HepG2 (cell line): ENCODE measurements around the gene MTHFD2L. TPM values are rescaled to one million over a fixed set of nuclear protein-coding genes. Genes with fewer than 3 reads are reported as not detected.

Experiments
- ATAC-seq: fragments of 200-7000 bp; cut with Tn5 transposase; 3 replicates; pipeline ENCODE4 v1.9.1; 2020; ENCODE audit warnings: mild to moderate bottlenecking, moderate library complexity
- BruUV-seq: library from RNA; stranded (reverse); fragments of 400-500 nt; replicated peaks from 2 replicates; lab custom pipeline; 2021; lab: Mats Ljungman, UMichigan
- CTCF ChIA-PET: fragments of 300-600 bp; formaldehyde crosslinking; extraction: SDS; loops from one replicate; lab custom pipeline; 2021; ENCODE audit warnings: low total read pairs, inconsistent platforms, low intra/inter-chr PET ratio; lab: Yijun Ruan, JAX
- POLR2A ChIA-PET: fragments of 350-600 bp; sonication (Branson Sonifier 250); formaldehyde crosslinking; loops from one replicate; lab custom pipeline; 2020; ENCODE audit warnings: antibody characterized with exemption, inconsistent platforms; lab: Yijun Ruan, JAX
- DNase-seq: peaks from one replicate; pipeline ENCODE4 v3.0.0-alpha.2; 2015; ENCODE audit warnings: low spot score
- FAIRE-seq: peaks from 3 replicates; lab custom pipeline; 2011; peaks lifted over from hg19 to GRCh38; lab: Jason Lieb, UNC
- H2AFZ ChIP-seq: one replicate; pipeline ENCODE4 v1.6.1; 2011; ENCODE audit warnings: low read length, inconsistent platforms
- H3K27ac ChIP-seq: fragments of 300-600 bp; 3 replicates; pipeline ENCODE4 v1.8.0; 2011; ENCODE audit warnings: mixed run types, mild to moderate bottlenecking, mixed read lengths, low read length, inconsistent platforms; ENCODE audit not compliant: insufficient read depth; ENCODE audit errors: extremely low read length
- H3K27me3 ChIP-seq, 2 experiments: fragments of 200-600 bp in 1 of 2; 2 replicates in 1 of 2; 3 replicates in 1 of 2; pipeline versions ENCODE4 v1.6.0 to v1.8.0; 2011; ENCODE audit warnings: low read length in 2 of 2, mild to moderate bottlenecking in 2 of 2, moderate library complexity in 2 of 2, inconsistent platforms in 1 of 2; ENCODE audit not compliant: insufficient read depth in 2 of 2, control insufficient read depth in 1 of 2
- H3K36me3 ChIP-seq, 2 experiments: fragments of 200-600 bp in 1 of 2; replicated peaks in 1 of 2; 2 replicates in 1 of 2; 3 replicates in 1 of 2; pipeline versions ENCODE4 v1.5.1 to v1.8.0; 2011; ENCODE audit warnings: low read length in 2 of 2, inconsistent platforms in 1 of 2; ENCODE audit not compliant: insufficient read depth in 2 of 2, control insufficient read depth in 1 of 2
- H3K4me1 ChIP-seq: 2 replicates; pipeline ENCODE4 v1.5.1; 2012; ENCODE audit warnings: low read length, inconsistent platforms; ENCODE audit not compliant: insufficient read depth
- H3K4me2 ChIP-seq: 2 replicates; pipeline ENCODE4 v1.6.0; 2011; ENCODE audit warnings: low read depth, low read length, inconsistent platforms
- H3K4me3 ChIP-seq, 3 experiments: fragments of 200-600 bp in 1 of 3; sonication (generic), shearing (Covaris generic) in 1 of 3; replicated peaks in 1 of 3; 2 replicates each; pipeline ENCODE4 v1.5.1; 2011 to 2016; ENCODE audit warnings: low read length in 3 of 3, inconsistent platforms in 2 of 3, low read depth in 2 of 3, mild to moderate bottlenecking in 2 of 3, control low read depth in 1 of 3, mixed read lengths in 1 of 3; ENCODE audit not compliant: insufficient read depth in 1 of 3
- H3K79me2 ChIP-seq: one replicate; pipeline ENCODE4 v1.6.1; 2011; ENCODE audit warnings: low read length, inconsistent platforms; ENCODE audit not compliant: insufficient read depth
- H3K9ac ChIP-seq: 2 replicates; pipeline ENCODE4 v1.6.0; 2011; ENCODE audit warnings: mild to moderate bottlenecking, low read depth, low read length, inconsistent platforms; ENCODE audit not compliant: insufficient read depth
- H3K9me3 ChIP-seq: 2 replicates; pipeline ENCODE4 v1.5.1; 2012; ENCODE audit warnings: mild to moderate bottlenecking, low read length
- H4K20me1 ChIP-seq: 2 replicates; pipeline ENCODE4 v1.6.0; 2011; ENCODE audit warnings: inconsistent platforms, mild to moderate bottlenecking, low read length, moderate library complexity; ENCODE audit not compliant: insufficient read depth
- FIP1L1 ChIP-seq: fragments of 200-400 bp; formaldehyde crosslinking; IDR thresholded peaks from 2 replicates; pipeline ENCODE4 v1.6.1; 2018; ENCODE audit warnings: low read depth, mild to moderate bottlenecking, low read length, moderate library complexity, borderline replicate concordance; ENCODE audit not compliant: insufficient read depth
- SMYD3 ChIP-seq: sonication (generic); formaldehyde crosslinking; IDR thresholded peaks from 2 replicates; pipeline ENCODE4 v1.8.1; 2023; ENCODE audit warnings: mild to moderate bottlenecking, missing genetic modification reagents
- TAF1 ChIP-seq: sonication (generic); formaldehyde crosslinking; IDR thresholded peaks from 2 replicates; pipeline ENCODE4 v1.4.0; 2020; ENCODE audit warnings: missing genetic modification reagents
- ZNF569 ChIP-seq: sonication (generic); formaldehyde crosslinking; IDR thresholded peaks from 2 replicates; pipeline ENCODE4 v1.5.0; 2020; ENCODE audit warnings: mild to moderate bottlenecking, missing genetic modification reagents, moderate library complexity, borderline replicate concordance
- ZNF879 ChIP-seq: sonication (generic); formaldehyde crosslinking; IDR thresholded peaks from 2 replicates; pipeline ENCODE4 v1.8.1; 2023; ENCODE audit warnings: missing genetic modification reagents
- WGBS: methylation state at CpG from one replicate; pipeline ENCODE4 v1.1.6; 2017; ENCODE audit warnings: low lambda C conversion rate; 5-methylcytosine and 5-hydroxymethylcytosine counted together
- in situ Hi-C: cut with HindIII; loops from 2 replicates; pipeline ENCODE4 v1.10.0; 2017; ENCODE audit warnings: low pct_unique_long_range_greater_than_20kb; ENCODE audit not compliant: extremely low pct_ligation_motif_present
- intact Hi-C: fragments of 100-400 bp; cut with micrococcal nuclease; formaldehyde crosslinking; loops from one replicate; pipeline ENCODE4 v1.10.0; 2022; ENCODE audit not compliant: unreplicated experiment
- polyA plus RNA-seq, 8 experiments: library from polyadenylated mRNA; depleted of rRNA in 3 of 8; stranded (reverse) in 7 of 8; unstranded in 1 of 8; fragments of >200 nt; fragmentation: Illumina TruSeq in 4 of 8; extraction: Trizol in 4 of 8; gene quantifications; 2 replicates each; pipeline versions ENCODE4 v1.2.1 to v1.2.3, GENCODE V29; 2011 to 2016; ENCODE audit warnings: low read depth in 4 of 8, missing spikeins in 1 of 8, mixed read lengths in 1 of 8; ENCODE audit not compliant: insufficient read depth in 1 of 8
- total RNA-seq, 5 experiments: library from RNA; depleted of rRNA; stranded (reverse); fragments of >200 nt; fragmentation: Illumina TruSeq; extraction: Trizol; gene quantifications; 2 replicates each; pipeline ENCODE4 v1.2.3, GENCODE V29; 2016; ENCODE audit warnings: low read depth in 1 of 5
- TF ChIP-seq, protein P1 (sequence below): sonication (generic); formaldehyde crosslinking; IDR thresholded peaks from 2 replicates; pipeline ENCODE4 v1.4.0; 2020; ENCODE audit warnings: missing genetic modification reagents; ENCODE audit errors: not compliant biosample characterization
- TF ChIP-seq, protein P2 (sequence below): sonication (generic); formaldehyde crosslinking; IDR thresholded peaks from 2 replicates; pipeline ENCODE4 v1.8.0; 2022; ENCODE audit warnings: mild to moderate bottlenecking, missing genetic modification reagents, moderate library complexity
- TF ChIP-seq, protein P3 (sequence below): sonication (generic); formaldehyde crosslinking; IDR thresholded peaks from 2 replicates; pipeline ENCODE4 v1.8.1; 2023; ENCODE audit warnings: mild to moderate bottlenecking, missing genetic modification reagents, borderline replicate concordance
- TF ChIP-seq, protein P4 (sequence below): sonication (generic); formaldehyde crosslinking; IDR thresholded peaks from 2 replicates; pipeline ENCODE4 v1.5.0; 2020; ENCODE audit warnings: mild to moderate bottlenecking, missing genetic modification reagents

Gene MTHFD2L
- total and polyA plus RNA-seq, 2 of the 13 experiments (the other 11 are each of a cell fraction or from before 2014, with no cell fraction given) = 10.5 to 14.9 TPM

- no peak overlapping the region for H3K4me2 ChIP-seq
- FAIRE-seq (no peak), ATAC-seq (no peak), DNase-seq (no peak)
- no peaks in the 10 kb centered on the region for H3K9me3 ChIP-seq
- no peaks in the 10 kb centered on the region for H3K79me2 ChIP-seq
- in situ Hi-C loops = no loop called here
- H3K4me1 ChIP-seq = no peaks in the 10 kb centered on the region
- ChIA-PET CTCF (no interaction called here), POLR2A (no interaction called here)
- H2AFZ ChIP-seq = no peak overlapping the region
- H3K36me3 ChIP-seq = no peaks in the 10 kb centered on the region
- H4K20me1 ChIP-seq = no peaks in the 10 kb centered on the region
- no peak overlapping the region for H3K27ac ChIP-seq
- no peak overlapping the region for H3K9ac ChIP-seq
- TF ChIP-seq FIP1L1 = no peak
- no peak for TF ChIP-seq ZNF879
- TF ChIP-seq, protein P1, sequence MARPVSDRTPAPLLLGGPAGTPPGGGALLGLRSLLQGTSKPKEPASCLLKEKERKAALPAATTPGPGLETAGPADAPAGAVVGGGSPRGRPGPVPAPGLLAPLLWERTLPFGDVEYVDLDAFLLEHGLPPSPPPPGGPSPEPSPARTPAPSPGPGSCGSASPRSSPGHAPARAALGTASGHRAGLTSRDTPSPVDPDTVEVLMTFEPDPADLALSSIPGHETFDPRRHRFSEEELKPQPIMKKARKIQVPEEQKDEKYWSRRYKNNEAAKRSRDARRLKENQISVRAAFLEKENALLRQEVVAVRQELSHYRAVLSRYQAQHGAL (CRISPR knock-in tag) = no peak
- no peak overlapping the region for H3K4me3 ChIP-seq
- no TSS peak for BruUV-seq
- WGBS = 68% methylated on average over 3 of the region's 3 CpGs
- H3K27me3 ChIP-seq = no peaks in the 10 kb centered on the region; a peak in 1 of 5 replicates
- intact Hi-C loops = no loop called here
Measured at GRCh38 chr4:74278490-74278889, 120.6 kb downstream of the MTHFD2L start.

DNA sequence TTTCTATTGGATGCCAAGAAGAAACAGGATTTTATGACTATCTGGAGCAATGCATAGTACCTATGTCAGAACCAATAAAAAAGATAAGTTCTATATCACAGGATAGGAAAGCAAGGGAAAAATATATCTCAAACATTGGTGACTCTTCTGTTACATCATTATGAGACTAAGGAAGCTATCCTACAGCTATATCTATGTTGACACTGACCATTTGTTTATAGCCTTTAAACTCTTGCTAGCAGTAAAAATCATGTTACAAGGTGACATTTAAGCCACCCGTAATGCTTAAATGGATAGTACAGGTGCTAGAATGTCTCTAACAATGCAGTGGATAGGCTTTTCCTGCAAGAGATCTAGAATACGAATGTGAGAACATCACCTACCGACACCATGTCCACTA is 121.8 kb downstream of the MTHFD2L start:
- no peaks in the 10 kb centered on the region for H3K79me2 ChIP-seq
- CTCF ChIA-PET = no interaction called here
- FAIRE-seq = no peak
- no peak overlapping the region for H3K4me3 ChIP-seq
- no peaks in the 10 kb centered on the region for H4K20me1 ChIP-seq
- 45% methylated on average over 3 of the region's 3 CpGs for WGBS
- in situ Hi-C loops = no loop called here
- intact Hi-C loops = no loop called here
- TF ChIP-seq TAF1 = no peak
- no peak for TF ChIP-seq SMYD3 (CRISPR knock-in tag)
- TF ChIP-seq, protein P2, sequence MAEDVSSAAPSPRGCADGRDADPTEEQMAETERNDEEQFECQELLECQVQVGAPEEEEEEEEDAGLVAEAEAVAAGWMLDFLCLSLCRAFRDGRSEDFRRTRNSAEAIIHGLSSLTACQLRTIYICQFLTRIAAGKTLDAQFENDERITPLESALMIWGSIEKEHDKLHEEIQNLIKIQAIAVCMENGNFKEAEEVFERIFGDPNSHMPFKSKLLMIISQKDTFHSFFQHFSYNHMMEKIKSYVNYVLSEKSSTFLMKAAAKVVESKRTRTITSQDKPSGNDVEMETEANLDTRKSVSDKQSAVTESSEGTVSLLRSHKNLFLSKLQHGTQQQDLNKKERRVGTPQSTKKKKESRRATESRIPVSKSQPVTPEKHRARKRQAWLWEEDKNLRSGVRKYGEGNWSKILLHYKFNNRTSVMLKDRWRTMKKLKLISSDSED (CRISPR knock-in tag) = no peak
- TF ChIP-seq ZNF569 (CRISPR knock-in tag) = no peak
- TF ChIP-seq, protein P3, sequence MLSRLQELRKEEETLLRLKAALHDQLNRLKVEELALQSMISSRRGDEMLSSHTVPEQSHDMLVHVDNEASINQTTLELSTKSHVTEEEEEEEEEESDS (CRISPR knock-in tag) = no peak
- TF ChIP-seq, protein P4, sequence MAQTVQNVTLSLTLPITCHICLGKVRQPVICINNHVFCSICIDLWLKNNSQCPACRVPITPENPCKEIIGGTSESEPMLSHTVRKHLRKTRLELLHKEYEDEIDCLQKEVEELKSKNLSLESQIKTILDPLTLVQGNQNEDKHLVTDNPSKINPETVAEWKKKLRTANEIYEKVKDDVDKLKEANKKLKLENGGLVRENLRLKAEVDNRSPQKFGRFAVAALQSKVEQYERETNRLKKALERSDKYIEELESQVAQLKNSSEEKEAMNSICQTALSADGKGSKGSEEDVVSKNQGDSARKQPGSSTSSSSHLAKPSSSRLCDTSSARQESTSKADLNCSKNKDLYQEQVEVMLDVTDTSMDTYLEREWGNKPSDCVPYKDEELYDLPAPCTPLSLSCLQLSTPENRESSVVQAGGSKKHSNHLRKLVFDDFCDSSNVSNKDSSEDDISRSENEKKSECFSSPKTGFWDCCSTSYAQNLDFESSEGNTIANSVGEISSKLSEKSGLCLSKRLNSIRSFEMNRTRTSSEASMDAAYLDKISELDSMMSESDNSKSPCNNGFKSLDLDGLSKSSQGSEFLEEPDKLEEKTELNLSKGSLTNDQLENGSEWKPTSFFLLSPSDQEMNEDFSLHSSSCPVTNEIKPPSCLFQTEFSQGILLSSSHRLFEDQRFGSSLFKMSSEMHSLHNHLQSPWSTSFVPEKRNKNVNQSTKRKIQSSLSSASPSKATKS (CRISPR knock-in tag) = no peak
- TF ChIP-seq, all 625 proteins: peak for 0
- Histone ChIP-seq H3K36me3 (no peaks in the 10 kb centered on the region), H3K27me3 (no peaks in the 10 kb centered on the region; a peak in 1 of 5 replicates), H3K4me1 (no peaks in the 10 kb centered on the region), H3K9ac (no peak overlapping the region), H3K27ac (no peak overlapping the region), H3K9me3 (no peaks in the 10 kb centered on the region), H3K4me2 (no peak overlapping the region), H2AFZ (no peak overlapping the region)
- no peak for ATAC-seq
- BruUV-seq = no TSS peak
- POLR2A ChIA-PET = no interaction called here
- DNase-seq = no peak
